Adrenal gland (tissue), 5 donors: ENCODE measurements around the gene ABCB6.

Experiments
- CTCF ChIP-seq, 6 experiments: fragments of 450-650 bp in 4 of 6; fragments of 200-600 bp in 2 of 6; sonication (generic) in 1 of 6; IDR thresholded peaks; 1 replicate in 5 of 6; 2 replicates in 1 of 6; pipeline versions ENCODE4 v1.5.1 to v1.8.0; 2016 to 2021; ENCODE audit warnings: antibody characterized with exemption in 6 of 6, mild to moderate bottlenecking in 2 of 6, moderate library complexity in 1 of 6
- POLR2A ChIP-seq, 2 donors: fragments of 450-650 bp; IDR thresholded peaks; one replicate each; pipeline ENCODE4 v1.6.1; 2017; ENCODE audit warnings: antibody characterized with exemption in 2 of 2, mild to moderate bottlenecking in 2 of 2, moderate library complexity in 1 of 2
- donor health status: DM: no; HTN: no; CAD: no.

GRCh38 chr2:219228041-219228910, 9.5 kb upstream of the ABCB6 start:
- TF ChIP-seq CTCF (IDR thresholded peaks at IDR 0.05) (no peak), POLR2A (IDR thresholded peaks at IDR 0.05) (no peak)
